Measurements from ENCODE around the gene FSTL5.

Gene FSTL5

GRCh38 chr4:161419822-161420221, 744.0 kb downstream of the FSTL5 start:
- DNase-seq (ENCODE audit: low read depth, low spot score) = no peak
- POLR2A ChIA-PET = no interaction called here
- CTCF ChIA-PET = no interaction called here

GRCh38 chr4:161411901-161412300, 751.9 kb downstream of the FSTL5 start:
- ChIA-PET POLR2A (no interaction called here), CTCF (no interaction called here)
- TF ChIP-seq CTCF (IDR thresholded peaks at IDR 0.05; ENCODE audit: insufficient read depth, low read length, missing control alignments) = no peak
- no peak overlapping the region for H3K4me3 ChIP-seq (ENCODE audit: low read depth, low read length)
- no peak for DNase-seq (ENCODE audit: low read depth, low spot score)

More at GRCh38 chr4:161419822-161420221, 744.0 kb downstream of the FSTL5 start:
- H3K4me3 ChIP-seq (ENCODE audit: low read depth, low read length) = no peak overlapping the region
- TF ChIP-seq CTCF (IDR thresholded peaks at IDR 0.05; ENCODE audit: insufficient read depth, low read length, missing control alignments) = no peak

GRCh38 chr4:161404346-161405110, 759.3 kb downstream of the FSTL5 start:
- CTCF ChIA-PET = no interaction called here
- no peak overlapping the region for H3K4me3 ChIP-seq (ENCODE audit: low read depth, low read length)
- POLR2A ChIA-PET = no interaction called here
- DNase-seq (ENCODE audit: low read depth, low spot score) = no peak
- no peak for TF ChIP-seq CTCF (IDR thresholded peaks at IDR 0.05; ENCODE audit: insufficient read depth, low read length, missing control alignments)

GRCh38 chr4:161403781-161404180, 760.0 kb downstream of the FSTL5 start:
- ChIA-PET POLR2A (no interaction called here), CTCF (no interaction called here)
- no peak overlapping the region for H3K4me3 ChIP-seq (ENCODE audit: low read depth, low read length)
- no peak for TF ChIP-seq CTCF (IDR thresholded peaks at IDR 0.05; ENCODE audit: insufficient read depth, low read length, missing control alignments)
- DNase-seq (ENCODE audit: low read depth, low spot score) = no peak

GRCh38 chr4:161393602-161394001, 770.2 kb downstream of the FSTL5 start:
- no peak for TF ChIP-seq CTCF (IDR thresholded peaks at IDR 0.05; ENCODE audit: insufficient read depth, low read length, missing control alignments)
- H3K4me3 ChIP-seq (ENCODE audit: low read depth, low read length) = no peak overlapping the region
- POLR2A ChIA-PET = no interaction called here
- CTCF ChIA-PET = no interaction called here
- DNase-seq (ENCODE audit: low read depth, low spot score) = no peak

GRCh38 chr4:161382655-161383054, 781.1 kb downstream of the FSTL5 start:
- H3K4me3 ChIP-seq (ENCODE audit: low read depth, low read length) = no peak overlapping the region
- CTCF ChIA-PET = no interaction called here
- no peak for TF ChIP-seq CTCF (IDR thresholded peaks at IDR 0.05; ENCODE audit: insufficient read depth, low read length, missing control alignments)
- POLR2A ChIA-PET = no interaction called here
- DNase-seq (ENCODE audit: low read depth, low spot score) = no peak

Measured in AG04449 (cell line).